GM18951 (cell line): ENCODE data around the gene TCEAL2.
"Not testable (repeated sequence)": the region's sequence is repeated elsewhere in the genome, so short reads cannot be mapped to it uniquely, and the experiment has no call there.

Source experiments
- POLR2A ChIP-seq: IDR thresholded peaks from 4 replicates; pipeline ENCODE4 v1.6.1; 2011; ENCODE audit warnings: mild to moderate bottlenecking; ENCODE audit not compliant: insufficient read length, insufficient read depth; ENCODE audit errors: extremely low read depth
- in situ Hi-C: fragments of 300-500 bp; cut with MboI; formaldehyde crosslinking; loops from one replicate; pipeline ENCODE4 v1.12.0; 2022; ENCODE audit warnings: low sequenced_read_pairs, mixed read lengths, inconsistent platforms; ENCODE audit not compliant: unreplicated experiment

TCEAL2 gene

DNA sequence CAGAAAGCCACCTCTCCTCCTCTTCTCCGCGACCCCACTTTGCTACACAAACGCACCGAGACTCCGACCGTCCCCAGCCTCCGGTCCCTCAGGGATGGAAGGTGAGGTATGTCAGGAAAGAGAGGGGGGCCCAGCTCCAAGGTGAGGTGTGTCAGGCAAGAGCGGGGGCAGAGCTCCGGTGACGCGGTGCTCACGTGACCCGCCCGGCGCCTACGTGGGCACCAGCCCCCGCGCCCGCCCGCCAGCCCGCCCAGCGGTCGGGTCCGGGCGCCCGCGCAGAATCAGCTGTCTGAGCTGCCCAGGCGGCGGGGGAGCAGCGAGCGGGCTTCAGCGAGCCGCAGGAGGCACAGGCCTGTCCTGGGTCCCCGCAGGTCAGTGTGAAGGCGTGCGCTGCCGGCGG lies at the start of gene TCEAL2:
Gene TCEAL2 (plus strand): TSS at position 244 of the 400 bp plus-strand sequence. CDS start 1,152 bp downstream, outside the sequence.
- in situ Hi-C loops, result not testable (repeated sequence)

DNA sequence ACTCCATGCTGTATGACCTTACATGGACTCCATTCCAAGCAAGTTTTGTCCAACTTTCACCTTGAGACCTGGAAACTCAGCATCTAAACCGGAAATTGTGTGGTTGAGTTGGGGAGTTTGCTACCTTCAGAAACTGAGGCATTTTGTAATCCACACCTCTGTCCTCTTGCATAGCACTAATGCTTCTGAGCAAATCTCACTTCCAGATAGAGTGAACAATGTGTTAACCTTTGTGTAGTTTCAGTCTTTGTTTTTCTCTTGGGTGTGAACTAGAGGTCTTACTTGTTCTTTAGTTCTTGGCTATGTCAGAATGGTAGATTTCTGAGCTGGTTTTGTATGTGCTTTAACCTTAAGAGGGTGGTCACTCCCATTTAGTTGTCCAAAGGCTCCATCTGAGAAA lies 48.1 kb upstream of the TCEAL2 start:
- in situ Hi-C loops, result no loop called here

GRCh38 chrX:102085706-102086105 lies 39.8 kb upstream of the TCEAL2 start:
- TF ChIP-seq POLR2A, result no peak
- in situ Hi-C loops, result no loop called here

More for the DNA sequence above, 48.1 kb upstream of the TCEAL2 start:
- TF ChIP-seq POLR2A, result no peak

GRCh38 chrX:102113367-102113766 lies 12.1 kb upstream of the TCEAL2 start:
- in situ Hi-C loops, result no loop called here

DNA sequence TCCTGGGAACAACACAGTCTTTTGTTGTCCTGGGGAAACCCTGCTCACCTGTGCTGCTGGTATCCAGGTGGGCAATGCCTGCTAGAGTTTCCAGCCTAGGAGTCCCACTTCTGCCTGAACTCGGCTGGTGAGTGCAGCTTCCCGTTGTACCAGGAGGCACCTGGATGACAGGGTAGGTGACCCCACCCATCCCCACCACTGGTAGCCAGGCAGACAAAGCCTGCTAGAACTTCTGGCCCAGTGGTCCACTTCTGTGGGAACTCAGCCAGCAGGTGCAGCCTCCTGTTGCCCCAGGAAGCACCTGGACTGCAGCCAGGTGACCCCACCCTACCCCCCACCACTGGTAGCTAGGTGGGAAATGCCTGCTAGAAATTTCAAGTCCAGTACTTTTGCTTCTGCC lies 9.7 kb upstream of the TCEAL2 start:
- no peak for TF ChIP-seq POLR2A
- in situ Hi-C loops, result no loop called here

More at GRCh38 chrX:102113367-102113766, 12.1 kb upstream of the TCEAL2 start:
- TF ChIP-seq POLR2A, result no peak

GRCh38 chrX:102125014-102125413 lies 465 bp upstream of the TCEAL2 start:
- in situ Hi-C loops, result not testable (repeated sequence)

DNA sequence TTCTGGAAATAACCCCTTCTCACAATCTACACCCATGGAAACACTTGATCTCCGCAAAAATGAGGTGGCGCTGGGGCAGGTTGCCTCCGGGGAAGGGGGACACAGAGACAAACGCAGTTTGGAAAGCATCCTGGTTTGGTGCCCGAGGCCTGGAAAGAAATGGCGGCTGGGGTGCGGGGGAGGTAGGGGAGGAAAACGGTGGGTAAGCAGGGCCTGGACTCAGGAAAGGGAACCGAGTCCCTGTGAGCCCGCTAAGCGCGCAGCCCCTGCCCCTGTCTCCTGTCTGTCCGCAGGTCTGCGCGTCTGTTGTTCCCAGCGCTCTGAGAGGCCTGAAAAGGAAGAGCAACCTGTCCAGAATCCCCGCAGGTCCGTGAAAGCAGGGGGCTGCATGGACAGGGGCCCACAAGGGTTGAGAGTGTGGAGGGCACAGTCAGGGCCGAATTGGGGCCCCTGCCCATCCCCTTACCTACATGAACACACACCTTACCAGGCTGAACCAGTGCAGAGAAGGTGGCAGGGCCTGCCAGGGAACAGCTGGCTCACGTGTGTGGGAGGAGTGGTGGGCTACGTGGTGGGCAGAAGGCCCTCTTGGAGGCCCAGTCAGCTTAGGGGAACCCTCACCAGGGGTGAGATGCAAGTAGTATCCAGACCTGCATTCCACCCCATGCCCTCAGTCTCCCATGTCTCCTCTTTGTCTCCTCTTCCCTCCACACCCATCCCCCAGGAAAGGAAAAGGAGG lies 770 bp downstream of the TCEAL2 start:
- in situ Hi-C loops, result not testable (repeated sequence)

DNA sequence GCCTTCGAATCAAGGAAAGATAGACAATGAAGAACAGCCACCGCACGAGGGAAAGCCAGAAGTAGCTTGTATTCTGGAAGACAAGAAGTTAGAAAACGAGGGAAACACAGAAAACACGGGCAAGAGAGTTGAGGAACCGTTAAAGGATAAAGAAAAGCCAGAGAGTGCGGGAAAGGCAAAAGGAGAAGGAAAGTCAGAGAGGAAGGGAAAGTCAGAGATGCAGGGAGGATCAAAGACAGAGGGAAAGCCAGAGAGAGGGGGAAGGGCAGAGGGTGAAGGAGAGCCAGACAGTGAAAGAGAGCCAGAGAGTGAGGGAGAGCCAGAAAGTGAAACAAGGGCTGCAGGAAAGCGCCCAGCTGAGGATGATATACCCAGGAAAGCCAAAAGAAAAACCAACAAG lies 1.4 kb downstream of the TCEAL2 start:
- in situ Hi-C loops, result no loop called here
- no peak for TF ChIP-seq POLR2A

- no peak for TF ChIP-seq POLR2A
- in situ Hi-C loops, result no loop called here
Observed at GRCh38 chrX:102129473-102129872, 4.0 kb downstream of the TCEAL2 start.

DNA sequence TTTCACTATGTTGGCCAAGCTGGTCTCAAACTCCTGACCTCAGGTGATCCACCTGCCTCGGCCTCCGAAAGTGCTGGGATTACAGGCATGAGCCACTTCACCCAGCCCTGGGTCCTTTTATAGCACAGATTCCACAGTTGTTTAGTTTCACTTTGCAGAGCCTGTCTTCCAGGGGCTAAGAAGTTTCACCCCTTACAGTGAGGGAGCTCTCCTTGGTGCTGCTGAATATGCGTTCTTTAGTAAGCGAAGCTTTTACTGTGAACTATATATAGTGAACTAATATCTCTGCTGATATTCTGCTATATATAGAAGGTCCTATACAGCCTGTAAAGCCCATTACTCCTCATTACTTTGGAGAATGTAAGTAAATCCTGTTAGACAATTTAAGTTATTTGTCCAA lies 12.6 kb downstream of the TCEAL2 start:
- in situ Hi-C loops, result no loop called here
- no peak for TF ChIP-seq POLR2A

GRCh38 chrX:102140876-102141275 lies 15.4 kb downstream of the TCEAL2 start:
- in situ Hi-C loops, result not testable (repeated sequence)

- in situ Hi-C loops, result not testable (repeated sequence)
Observed at GRCh38 chrX:102141631-102142030, 16.2 kb downstream of the TCEAL2 start.

DNA sequence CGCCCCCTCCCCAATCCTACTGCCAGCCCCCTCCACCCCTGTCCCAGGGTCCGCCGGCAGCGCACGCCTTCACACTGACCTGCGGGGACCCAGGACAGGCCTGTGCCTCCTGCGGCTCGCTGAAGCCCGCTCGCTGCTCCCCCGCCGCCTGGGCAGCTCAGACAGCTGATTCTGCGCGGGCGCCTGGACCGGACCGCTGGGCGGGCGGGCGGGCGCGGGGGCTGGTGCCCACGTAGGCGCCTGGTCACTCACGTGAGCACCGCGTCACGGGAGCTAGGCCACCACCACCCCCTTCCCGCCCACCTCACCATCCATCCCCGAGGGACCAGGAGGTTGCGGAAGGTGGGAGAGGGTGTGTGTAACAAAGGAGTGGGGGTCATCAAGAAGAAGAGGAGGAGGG lies 16.8 kb downstream of the TCEAL2 start, which contains the start of gene TCEAL6:
Gene TCEAL6 (minus strand): TSS at position 208 of the 400 bp plus-strand sequence.
- in situ Hi-C loops, result not testable (repeated sequence)

DNA sequence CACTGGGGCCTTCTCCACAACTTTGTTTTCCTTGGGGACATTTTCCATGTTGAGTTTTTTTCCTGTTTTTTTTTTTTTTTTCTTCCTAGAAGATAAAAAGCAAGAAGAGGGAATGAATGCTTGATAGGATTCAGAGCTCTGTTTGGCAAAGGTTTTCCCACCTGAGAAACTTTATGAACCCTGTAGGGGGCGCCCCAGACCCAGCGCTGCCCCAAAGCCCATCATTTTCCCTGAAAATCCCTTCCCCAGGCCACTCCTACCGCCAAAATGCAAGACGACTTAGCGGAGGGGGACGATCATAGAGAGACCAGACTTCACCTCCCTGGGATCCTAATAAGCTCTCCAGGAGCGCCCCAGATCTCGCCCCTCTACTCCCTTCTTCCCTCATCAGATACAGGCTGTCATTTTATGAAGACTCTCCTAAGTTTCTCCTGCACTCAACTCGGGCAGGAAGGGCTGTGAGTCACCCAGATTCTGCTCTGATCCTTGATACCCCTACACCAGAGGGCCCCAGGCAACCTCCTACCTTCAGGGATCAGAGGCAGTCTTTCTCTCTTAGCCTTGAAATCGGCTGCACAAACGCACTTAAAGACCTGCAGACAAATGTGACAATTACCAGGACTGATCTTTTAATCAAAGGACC lies 28.9 kb downstream of the TCEAL2 start:
- no peak for TF ChIP-seq POLR2A
- in situ Hi-C loops, result no loop called here
